K562 (cell line): ENCODE data around the gene DCAF6. TPM values are rescaled to one million over a fixed set of nuclear protein-coding genes. Genes with fewer than 3 reads are reported as not detected.

Experiments
- NCOA6 ChIP-seq: fragments of 450-650 bp; IDR thresholded peaks from 2 replicates; pipeline ENCODE4 v1.6.1; 2017; ENCODE audit warnings: mild to moderate bottlenecking
- NELFE ChIP-seq: IDR thresholded peaks from 2 replicates; pipeline ENCODE4 v1.6.1; 2011; ENCODE audit warnings: mild to moderate bottlenecking; ENCODE audit not compliant: insufficient read depth, insufficient read length
- PHTF2 ChIP-seq: fragments of 250-450 bp; sonication (Bioruptor Pico); IDR thresholded peaks from 2 replicates; pipeline ENCODE4 v1.5.0; 2021; ENCODE audit warnings: mild to moderate bottlenecking
- TARDBP ChIP-seq: fragments of 450-650 bp; IDR thresholded peaks from 2 replicates; pipeline ENCODE4 v1.6.1; 2016
- TGIF2 ChIP-seq: sonication (generic); formaldehyde crosslinking; IDR thresholded peaks from 2 replicates; pipeline ENCODE4 v1.8.1; 2022; ENCODE audit warnings: mild to moderate bottlenecking, missing genetic modification reagents, moderate library complexity
- polyA plus RNA-seq, 8 experiments: library from polyadenylated mRNA; depleted of rRNA in 4 of 8; stranded (reverse) in 5 of 8; unstranded in 3 of 8; fragments of >200 nt; fragmentation: Nextera tagmentation in 2 of 8; fragmentation: Illumina TruSeq in 1 of 8; extraction: Ambion mirVana in 2 of 8; extraction: Trizol in 1 of 8; gene quantifications; 2 replicates each; pipeline versions ENCODE4 v1.2.1 to v1.2.3, GENCODE V29; 2011 to 2014; ENCODE audit warnings: inconsistent platforms in 1 of 8, missing spikeins in 1 of 8
- total RNA-seq, 7 experiments: library from RNA; depleted of rRNA in 6 of 7; stranded (reverse); fragments of >200 nt in 6 of 7; fragmentation: Illumina TruSeq in 2 of 7; extraction: Trizol in 2 of 7; gene quantifications; 2 replicates each; pipeline versions ENCODE4 v1.2.1 to v1.2.3, GENCODE V29; 2011 to 2021; ENCODE audit warnings: low replicate concordance in 1 of 7
- TF ChIP-seq, protein P1 (sequence below): fragments of 450-650 bp; formaldehyde crosslinking; IDR thresholded peaks from 2 replicates; pipeline ENCODE4 v1.4.0; 2022; ENCODE audit warnings: missing genetic modification characterization
- TF ChIP-seq, protein P2 (sequence below), 3 experiments: IDR thresholded peaks in 2 of 3; conservative IDR thresholded peaks in 1 of 3; 2 replicates each; pipeline ENCODE4 v1.5.1; 2011 to 2012; ENCODE audit warnings: low read length in 3 of 3, mild to moderate bottlenecking in 3 of 3, control low read depth in 2 of 3, improper control_type of control experiment in 1 of 3, inconsistent platforms in 1 of 3, low read depth in 1 of 3, mixed read lengths in 1 of 3, moderate library complexity in 1 of 3; ENCODE audit not compliant: insufficient read depth in 2 of 3
- TF ChIP-seq, protein P3 (sequence below): fragments of 250-450 bp; sonication (Bioruptor Pico); IDR thresholded peaks from 2 replicates; pipeline ENCODE4 v1.4.0; 2020

DCAF6 gene
- total and polyA plus RNA-seq, 9 of the 15 experiments (the other 6 are each of a cell fraction or from before 2014, with no cell fraction given) = 19.1 to 102 (median 46.3) TPM

DNA sequence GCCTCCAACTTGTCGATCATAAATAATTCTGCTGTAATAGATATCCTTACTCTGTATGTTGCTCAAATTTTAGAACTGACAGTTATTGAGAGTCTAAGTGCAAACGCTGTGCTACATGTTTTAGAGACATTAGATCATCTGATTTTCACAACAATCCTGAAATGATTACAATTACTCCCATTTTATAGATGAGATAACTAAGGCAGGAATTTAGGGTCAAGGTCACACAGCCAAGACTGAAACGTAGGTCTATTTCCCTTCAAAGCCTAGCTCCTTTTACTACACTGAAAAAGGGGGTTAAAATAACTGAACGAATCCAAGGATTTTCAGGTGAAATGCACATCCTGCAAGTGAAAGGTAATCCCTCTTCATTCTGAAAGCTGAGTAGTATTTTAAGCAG lies 2.7 kb upstream of the DCAF6 start (continued):
- TF ChIP-seq, protein P1, sequence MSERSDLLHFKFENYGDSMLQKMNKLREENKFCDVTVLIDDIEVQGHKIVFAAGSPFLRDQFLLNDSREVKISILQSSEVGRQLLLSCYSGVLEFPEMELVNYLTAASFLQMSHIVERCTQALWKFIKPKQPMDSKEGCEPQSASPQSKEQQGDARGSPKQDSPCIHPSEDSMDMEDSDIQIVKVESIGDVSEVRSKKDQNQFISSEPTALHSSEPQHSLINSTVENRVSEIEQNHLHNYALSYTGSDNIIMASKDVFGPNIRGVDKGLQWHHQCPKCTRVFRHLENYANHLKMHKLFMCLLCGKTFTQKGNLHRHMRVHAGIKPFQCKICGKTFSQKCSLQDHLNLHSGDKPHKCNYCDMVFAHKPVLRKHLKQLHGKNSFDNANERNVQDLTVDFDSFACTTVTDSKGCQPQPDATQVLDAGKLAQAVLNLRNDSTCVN (CRISPR knock-in tag) = no peak
- TF ChIP-seq TARDBP (no peak), NELFE (no peak), TGIF2 (CRISPR knock-in tag) (no peak), PHTF2 (CRISPR knock-in tag) (no peak), NCOA6 (no peak)
- TF ChIP-seq, protein P2, sequence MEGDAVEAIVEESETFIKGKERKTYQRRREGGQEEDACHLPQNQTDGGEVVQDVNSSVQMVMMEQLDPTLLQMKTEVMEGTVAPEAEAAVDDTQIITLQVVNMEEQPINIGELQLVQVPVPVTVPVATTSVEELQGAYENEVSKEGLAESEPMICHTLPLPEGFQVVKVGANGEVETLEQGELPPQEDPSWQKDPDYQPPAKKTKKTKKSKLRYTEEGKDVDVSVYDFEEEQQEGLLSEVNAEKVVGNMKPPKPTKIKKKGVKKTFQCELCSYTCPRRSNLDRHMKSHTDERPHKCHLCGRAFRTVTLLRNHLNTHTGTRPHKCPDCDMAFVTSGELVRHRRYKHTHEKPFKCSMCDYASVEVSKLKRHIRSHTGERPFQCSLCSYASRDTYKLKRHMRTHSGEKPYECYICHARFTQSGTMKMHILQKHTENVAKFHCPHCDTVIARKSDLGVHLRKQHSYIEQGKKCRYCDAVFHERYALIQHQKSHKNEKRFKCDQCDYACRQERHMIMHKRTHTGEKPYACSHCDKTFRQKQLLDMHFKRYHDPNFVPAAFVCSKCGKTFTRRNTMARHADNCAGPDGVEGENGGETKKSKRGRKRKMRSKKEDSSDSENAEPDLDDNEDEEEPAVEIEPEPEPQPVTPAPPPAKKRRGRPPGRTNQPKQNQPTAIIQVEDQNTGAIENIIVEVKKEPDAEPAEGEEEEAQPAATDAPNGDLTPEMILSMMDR (IDR thresholded peaks at IDR 0.05 in 2 of 3, conservative IDR thresholded peaks at IDR 0.05 in 1 of 3; ENCODE audit: insufficient read depth in 2 of 3, low read depth in 1 of 3, low read length in 3 of 3) = no peak
- TF ChIP-seq, protein P3, sequence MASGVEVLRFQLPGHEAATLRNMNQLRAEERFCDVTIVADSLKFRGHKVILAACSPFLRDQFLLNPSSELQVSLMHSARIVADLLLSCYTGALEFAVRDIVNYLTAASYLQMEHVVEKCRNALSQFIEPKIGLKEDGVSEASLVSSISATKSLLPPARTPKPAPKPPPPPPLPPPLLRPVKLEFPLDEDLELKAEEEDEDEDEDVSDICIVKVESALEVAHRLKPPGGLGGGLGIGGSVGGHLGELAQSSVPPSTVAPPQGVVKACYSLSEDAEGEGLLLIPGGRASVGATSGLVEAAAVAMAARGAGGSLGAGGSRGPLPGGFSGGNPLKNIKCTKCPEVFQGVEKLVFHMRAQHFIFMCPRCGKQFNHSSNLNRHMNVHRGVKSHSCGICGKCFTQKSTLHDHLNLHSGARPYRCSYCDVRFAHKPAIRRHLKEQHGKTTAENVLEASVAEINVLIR (CRISPR knock-in tag) = no peak
